ENCODE data around the gene ERFL.
"Not testable (repeated sequence)": the region's sequence is repeated elsewhere in the genome, so short reads cannot be mapped to it uniquely, and the experiment has no call there.

ERFL gene

DNA sequence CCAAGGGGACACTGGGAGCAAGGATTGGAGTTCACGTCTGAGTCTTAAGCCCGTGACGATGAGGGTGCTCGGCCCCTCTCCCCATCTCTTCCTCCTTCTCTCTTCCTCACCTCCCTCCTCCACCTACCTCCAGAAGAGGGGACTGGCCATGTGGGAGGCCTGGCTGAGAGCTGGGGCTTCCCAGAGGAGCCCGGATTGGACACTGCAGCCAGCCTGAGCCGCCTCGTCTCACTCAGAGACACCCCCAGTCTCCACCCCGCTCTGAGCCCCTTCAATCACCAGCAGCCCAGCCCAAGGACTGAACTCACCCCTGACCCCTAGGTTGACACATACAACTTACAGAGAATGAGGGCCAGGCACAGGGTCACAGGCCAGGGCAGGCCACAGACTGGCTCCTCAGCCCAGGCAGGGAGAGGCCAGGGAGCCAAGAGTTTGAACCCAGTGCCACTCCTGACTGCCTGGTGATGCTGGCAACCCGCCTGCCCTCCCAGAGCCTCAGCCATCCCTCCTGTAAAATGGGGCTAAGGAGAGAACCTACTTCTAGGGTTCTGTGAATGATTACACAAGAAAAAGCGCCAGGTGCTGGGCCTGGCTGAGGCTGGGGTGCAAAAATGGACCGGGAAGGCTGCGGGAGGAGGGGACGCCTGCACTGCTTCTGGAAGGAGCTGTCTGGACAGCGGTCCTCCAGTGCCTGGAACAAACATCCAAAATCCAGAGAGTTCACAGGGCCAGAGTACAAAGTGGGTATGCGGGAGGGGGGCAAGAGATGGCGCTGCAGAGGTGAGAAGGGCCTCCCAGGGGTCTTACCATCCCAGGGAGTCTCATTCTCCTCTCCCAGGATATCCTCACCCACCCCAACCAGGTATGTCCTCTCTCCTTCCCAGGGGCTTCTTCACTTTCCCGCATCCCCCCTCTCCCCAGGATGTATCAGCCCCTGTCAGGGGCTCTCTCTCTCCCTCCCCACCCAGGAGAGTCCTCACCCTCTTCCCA is 50.0 kb downstream of the ERFL start:
- DNase-seq (ENCODE audit: low read depth) = no peak

DNA sequence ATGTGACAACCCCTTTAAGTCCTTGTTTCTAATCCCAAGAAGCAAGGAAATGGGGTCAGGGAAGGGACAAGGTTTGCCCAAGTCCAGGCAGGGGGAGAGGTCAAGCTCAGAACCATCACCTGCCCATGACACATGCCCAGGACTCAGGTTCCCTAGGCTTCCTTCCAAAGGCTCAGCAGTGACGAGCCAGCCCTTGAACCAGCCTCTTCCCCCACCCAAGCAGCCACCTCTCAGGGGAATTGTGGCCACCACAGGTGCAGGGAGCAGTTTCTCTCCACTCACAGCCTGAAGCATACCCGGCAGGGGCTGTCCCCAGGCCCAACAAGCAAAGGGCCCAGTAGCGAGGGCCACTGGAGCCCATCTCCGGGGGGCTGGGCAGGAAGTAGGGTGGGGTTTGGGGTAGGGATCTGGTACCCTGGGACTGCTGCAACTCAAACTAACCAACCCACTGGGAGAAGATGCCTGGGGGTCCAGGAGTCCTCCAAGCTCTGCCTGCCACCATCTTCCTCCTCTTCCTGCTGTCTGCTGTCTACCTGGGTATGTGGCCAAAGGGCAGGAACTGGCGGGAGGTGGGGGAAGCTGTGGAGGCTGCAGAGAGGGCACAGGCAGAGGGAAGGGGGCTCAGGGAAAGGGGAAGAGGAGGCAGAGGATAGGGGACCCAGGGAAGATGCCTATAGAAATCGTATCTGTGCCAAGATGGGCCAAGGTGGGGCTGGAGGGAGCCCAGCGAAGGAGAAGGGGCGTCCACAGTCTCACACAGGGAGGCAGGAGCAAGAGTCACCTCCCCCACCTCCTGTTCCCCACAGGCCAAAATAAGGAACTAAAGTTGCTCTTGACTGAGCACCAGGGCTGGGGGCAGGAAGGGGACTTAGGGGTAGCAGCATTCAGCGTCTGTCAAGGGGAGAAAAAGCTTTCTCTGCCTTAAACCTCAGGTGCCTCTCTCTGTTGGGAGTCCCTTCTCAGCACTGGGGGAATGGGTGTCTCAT is 51.1 kb downstream of the ERFL start, which contains the start of gene CD79A:
TSS of gene CD79A (plus strand) at position 433 of the 986 bp plus-strand sequence. CDS start at position 459, 26 bp downstream.
- no peak for DNase-seq (ENCODE audit: low read depth)

DNA sequence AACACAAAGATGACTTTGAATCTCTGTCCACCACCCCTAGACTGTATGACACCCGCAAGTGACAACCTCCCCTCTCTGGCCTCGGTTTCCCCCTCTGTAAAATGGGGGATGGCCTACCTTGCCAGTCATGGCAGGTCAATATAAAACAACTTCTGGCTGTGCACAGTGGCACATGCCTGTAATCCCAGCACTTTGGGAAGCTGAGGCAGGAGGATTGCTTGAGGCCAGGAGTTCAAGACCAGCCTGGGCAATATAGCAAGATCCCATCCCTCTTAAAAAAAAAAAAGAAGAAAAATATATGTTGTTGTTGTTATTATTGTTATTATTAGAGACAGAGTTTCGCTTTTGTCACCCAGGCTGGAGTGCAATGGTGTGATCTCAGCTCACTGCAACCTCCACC is 52.3 kb downstream of the ERFL start:
- DNase-seq (ENCODE audit: low read depth) = not testable (repeated sequence)

- peak; percentile 56 for DNase-seq (ENCODE audit: low read depth)
These were observed 55.2 kb downstream of the ERFL start for GRCh38 chr19:41872775-41873647.

- DNase-seq (ENCODE audit: low read depth) = no peak
These were observed 55.9 kb downstream of the ERFL start for GRCh38 chr19:41872384-41872774.

- DNase-seq (ENCODE audit: low read depth) = peak; percentile 34
These were observed 56.5 kb downstream of the ERFL start for GRCh38 chr19:41871573-41872383.

- no peak for DNase-seq (ENCODE audit: low read depth)
These were observed 57.8 kb downstream of the ERFL start for GRCh38 chr19:41870401-41870873.

GRCh38 chr19:41869374-41869955 is 58.8 kb downstream of the ERFL start:
- no peak for DNase-seq (ENCODE audit: low read depth)

DNA sequence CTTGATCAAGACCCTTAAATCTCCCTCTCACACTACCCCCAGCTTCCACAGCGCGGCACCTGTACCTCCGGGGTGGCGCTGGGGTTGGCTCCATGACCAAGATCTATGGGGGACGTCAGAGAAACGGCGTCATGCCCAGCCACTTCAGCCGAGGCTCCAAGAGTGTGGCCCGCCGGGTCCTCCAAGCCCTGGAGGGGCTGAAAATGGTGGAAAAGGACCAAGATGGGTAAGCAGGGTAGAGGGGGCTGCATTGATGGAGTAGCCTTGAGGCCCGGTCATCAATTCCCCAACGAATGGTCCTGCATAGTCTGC is 59.3 kb downstream of the ERFL start:
- DNase-seq (ENCODE audit: low read depth) = no peak

GRCh38 chr19:41868120-41868988 is 59.9 kb downstream of the ERFL start:
- DNase-seq (ENCODE audit: low read depth) = no peak

DNA sequence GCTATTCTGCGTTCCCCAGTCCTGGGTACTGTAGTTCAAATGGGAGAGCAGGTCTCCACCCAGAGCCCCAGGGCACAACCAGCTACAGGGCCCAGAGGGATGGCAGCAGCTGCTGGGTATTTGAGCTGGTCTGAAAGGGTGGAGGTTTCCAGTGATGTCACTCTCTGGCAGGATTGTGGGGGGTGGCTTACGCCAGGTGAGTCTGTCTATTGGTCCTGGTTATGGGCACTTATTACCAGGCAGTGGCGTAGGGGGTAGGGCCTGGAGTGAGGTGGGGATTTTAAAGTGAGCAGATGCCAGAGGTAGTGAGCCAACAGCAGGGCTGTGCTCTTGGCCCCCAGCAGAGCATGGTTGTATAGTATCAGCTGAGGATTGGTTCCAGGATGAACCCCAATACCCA is 62.0 kb downstream of the ERFL start:
- DNase-seq (ENCODE audit: low read depth) = no peak

DNA sequence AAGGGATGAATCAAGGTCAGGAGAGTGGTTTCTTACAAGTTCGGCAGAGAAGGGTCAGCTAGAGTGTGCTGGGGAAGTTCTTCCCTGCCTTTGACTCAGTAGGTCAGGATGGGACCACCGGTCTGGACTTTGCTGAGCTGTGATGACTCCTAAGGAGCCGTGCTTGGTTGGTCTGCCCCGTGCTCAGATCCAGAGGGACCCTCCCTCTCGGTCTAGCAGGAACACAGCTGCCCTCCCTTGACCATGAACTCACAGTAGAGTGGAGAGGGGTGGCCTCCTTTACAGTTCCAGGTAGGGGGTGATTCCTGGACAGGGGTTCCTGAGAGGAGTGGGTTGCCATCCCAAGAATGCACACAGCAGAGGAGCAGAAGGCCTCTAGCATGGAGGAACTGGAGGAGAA is 63.9 kb downstream of the ERFL start:
- no peak for DNase-seq (ENCODE audit: low read depth)

GRCh38 chr19:41863209-41863931 is 64.9 kb downstream of the ERFL start:
- DNase-seq (ENCODE audit: low read depth) = no peak

DNA sequence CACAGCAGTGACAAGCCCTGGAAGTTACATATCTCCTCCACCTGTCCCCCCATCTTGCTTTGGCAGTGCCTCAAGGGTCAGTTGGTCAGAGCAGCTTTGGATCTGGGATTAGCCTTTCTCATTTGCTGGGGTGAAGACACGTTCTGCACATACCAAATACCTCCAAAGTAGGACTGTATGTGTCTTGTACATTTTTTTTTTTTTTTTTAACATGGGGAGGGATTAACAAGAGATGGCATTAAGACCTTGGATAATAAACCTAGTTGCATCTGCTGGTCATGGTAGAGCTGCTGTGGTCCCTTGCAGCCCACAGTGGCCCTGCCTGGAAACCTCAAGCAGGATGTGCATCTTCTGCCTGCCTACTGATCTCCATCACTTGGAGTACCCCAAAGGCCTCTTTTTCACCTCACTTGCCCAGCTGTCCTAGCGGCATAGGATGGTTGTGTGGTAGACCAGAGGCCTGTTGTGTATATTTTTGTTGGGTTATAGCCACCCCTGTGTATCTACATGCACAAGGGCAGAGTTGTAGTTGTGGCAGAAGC is 65.7 kb downstream of the ERFL start:
- DNase-seq (ENCODE audit: low read depth) = no peak

- DNase-seq (ENCODE audit: low read depth) = no peak
These were observed 66.4 kb downstream of the ERFL start for GRCh38 chr19:41861846-41862245.

- no peak for DNase-seq (ENCODE audit: low read depth)
These were observed 67.0 kb downstream of the ERFL start for GRCh38 chr19:41861116-41861768.

DNA sequence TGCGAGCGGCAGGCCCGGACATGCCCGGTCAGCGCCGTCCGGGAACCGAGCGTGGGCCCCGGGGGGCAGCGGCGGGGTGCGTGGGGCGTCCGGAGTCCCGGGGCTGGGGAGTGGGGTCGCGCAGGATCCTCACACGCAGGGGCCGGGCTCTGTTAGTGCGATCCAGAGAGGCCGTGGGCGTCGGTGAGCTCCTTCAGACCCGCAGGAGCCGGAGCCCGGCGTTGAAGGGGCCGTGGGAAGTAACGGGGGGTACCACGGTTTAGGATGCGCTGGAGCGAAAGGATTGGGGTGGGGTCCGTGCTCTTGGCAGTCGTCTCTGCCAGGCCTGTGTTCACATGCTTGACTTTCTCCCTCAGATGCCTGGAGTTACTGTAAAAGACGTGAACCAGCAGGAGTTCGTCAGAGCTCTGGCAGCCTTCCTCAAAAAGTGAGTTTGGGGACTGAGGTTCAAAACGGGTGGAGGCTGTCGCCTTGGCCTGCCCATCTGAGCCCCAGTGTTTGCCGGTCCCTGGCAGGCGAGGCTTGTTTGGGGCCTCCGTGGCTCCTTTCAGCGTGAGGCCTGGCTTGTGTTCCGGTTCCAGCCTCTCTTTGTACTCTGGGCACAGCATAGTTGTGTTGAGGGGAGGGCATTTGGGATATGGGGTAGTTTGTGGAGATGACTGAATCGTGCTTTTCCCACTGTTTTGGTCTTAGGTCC is 67.7 kb downstream of the ERFL start:
- no peak for DNase-seq (ENCODE audit: low read depth)
